Neural progenitor cell (in vitro differentiated cells): Measurements from ENCODE around the gene HNRNPAB.
"Not testable (repeated sequence)": the region's sequence is repeated elsewhere in the genome, so short reads cannot be mapped to it uniquely, and the experiment has no call there.

ENCODE experiments used
- CTCF ChIP-seq: fragments of 200-600 bp; sonication (generic); IDR thresholded peaks from 2 replicates; pipeline ENCODE4 v1.5.1; 2017; ENCODE audit warnings: antibody characterized with exemption, mild to moderate bottlenecking
- EZH2phosphoT487 ChIP-seq: fragments of 200-600 bp; sonication (generic); IDR thresholded peaks from 2 replicates; pipeline ENCODE4 v1.6.1; 2017; ENCODE audit warnings: antibody characterized with exemption

GRCh38 chr5:178239626-178240301, 35.4 kb downstream of the HNRNPAB start:
- not testable (repeated sequence) for TF ChIP-seq CTCF, EZH2phosphoT487
